Keratinocyte (primary cell): ENCODE measurements around the gene CASKIN2. TPM values are rescaled to one million over a fixed set of nuclear protein-coding genes. Genes with fewer than 3 reads are reported as not detected.

Source experiments
- DNase-seq: peaks from one replicate; pipeline ENCODE4 v3.0.0-alpha.2; 2011; ENCODE audit warnings: low read depth, missing footprints, low spot score
- FAIRE-seq: peaks from 2 replicates; lab custom pipeline; 2011; peaks lifted over from hg19 to GRCh38; lab: Jason Lieb, UNC
- H2AFZ ChIP-seq: 2 replicates; pipeline ENCODE4 v1.6.0; 2012; ENCODE audit warnings: low read length, control low read depth, inconsistent platforms; ENCODE audit not compliant: control insufficient read depth
- H3K27ac ChIP-seq: 2 replicates; pipeline ENCODE4 v1.5.1; 2011; ENCODE audit warnings: low read length; ENCODE audit not compliant: control insufficient read depth, insufficient read depth
- H3K27me3 ChIP-seq: 3 replicates; pipeline ENCODE4 v1.6.0; 2011; ENCODE audit warnings: low read length; ENCODE audit not compliant: control insufficient read depth, insufficient read depth; ENCODE audit errors: extremely low read depth
- H3K36me3 ChIP-seq, 2 experiments: 2 replicates in 1 of 2; 3 replicates in 1 of 2; pipeline ENCODE4 v1.5.1; 2011; ENCODE audit warnings: low read length in 2 of 2, mild to moderate bottlenecking in 1 of 2; ENCODE audit not compliant: control insufficient read depth in 2 of 2, insufficient read depth in 2 of 2; ENCODE audit errors: extremely low read depth in 1 of 2
- H3K4me1 ChIP-seq: 3 replicates; pipeline ENCODE4 v1.5.1; 2011; ENCODE audit warnings: low read length; ENCODE audit not compliant: control insufficient read depth, insufficient read depth; ENCODE audit errors: extremely low read depth
- H3K4me2 ChIP-seq: 3 replicates; pipeline ENCODE4 v1.6.0; 2011; ENCODE audit warnings: low read depth, low read length; ENCODE audit not compliant: control insufficient read depth, insufficient read depth; ENCODE audit errors: extremely low read depth
- H3K4me3 ChIP-seq, 3 experiments: fragments of 200-600 bp in 1 of 3; sonication (generic) in 1 of 3; 2 replicates in 2 of 3; 3 replicates in 1 of 3; pipeline ENCODE4 v1.5.1; 2011 to 2016; ENCODE audit warnings: low read length in 3 of 3, mild to moderate bottlenecking in 3 of 3, control low read depth in 2 of 3, inconsistent platforms in 1 of 3, low read depth in 1 of 3, mixed read lengths in 1 of 3, mixed run types in 1 of 3, moderate library complexity in 1 of 3; ENCODE audit not compliant: control insufficient read depth in 2 of 3, insufficient read depth in 2 of 3; ENCODE audit errors: extremely low read depth in 1 of 3
- H3K79me2 ChIP-seq: 2 replicates; pipeline ENCODE4 v1.6.0; 2012; ENCODE audit warnings: low read length; ENCODE audit not compliant: control insufficient read depth, insufficient read depth
- H3K9ac ChIP-seq: 3 replicates; pipeline ENCODE4 v1.6.0; 2011; ENCODE audit warnings: low read length; ENCODE audit not compliant: control insufficient read depth, insufficient read depth; ENCODE audit errors: extremely low read depth
- H3K9me1 ChIP-seq: 3 replicates; pipeline ENCODE4 v1.6.0; 2011; ENCODE audit warnings: low read length; ENCODE audit not compliant: control insufficient read depth, insufficient read depth; ENCODE audit errors: extremely low read depth
- H3K9me3 ChIP-seq: 2 replicates; pipeline ENCODE4 v1.5.1; 2012; ENCODE audit warnings: low read depth, low read length; ENCODE audit not compliant: control insufficient read depth
- H4K20me1 ChIP-seq: 3 replicates; pipeline ENCODE4 v1.6.0; 2011; ENCODE audit warnings: low read length; ENCODE audit not compliant: control insufficient read depth, insufficient read depth; ENCODE audit errors: extremely low read depth
- EZH2 ChIP-seq: IDR thresholded peaks from one replicate; pipeline ENCODE4 v1.6.1; 2012; ENCODE audit warnings: inconsistent platforms, mild to moderate bottlenecking, low read length, moderate library complexity
- dilution Hi-C: fragments of 300-500 bp; cut with MboI; formaldehyde crosslinking; loops from one replicate; pipeline ENCODE4 v1.7.0; 2020; ENCODE audit warnings: low sequenced_read_pairs; ENCODE audit not compliant: extremely low pct_ligation_motif_present
- polyA plus RNA-seq, 5 experiments: library from polyadenylated mRNA; depleted of rRNA in 3 of 5; stranded (reverse) in 3 of 5; stranded (forward) in 1 of 5; unstranded in 1 of 5; fragments of >200 nt; gene quantifications; 1 replicate in 1 of 5; 2 replicates in 3 of 5; 3 replicates in 1 of 5; pipeline versions ENCODE4 v1.2.1 to v1.2.3, GENCODE V29; 2011 to 2012; ENCODE audit warnings: missing spikeins in 2 of 5, low read depth in 1 of 5, low replicate concordance in 1 of 5
- TF ChIP-seq, protein P1 (sequence below), 3 experiments: IDR thresholded peaks in 1 of 3; conservative IDR thresholded peaks in 1 of 3; optimal IDR thresholded peaks in 1 of 3; 2 replicates in 2 of 3; 3 replicates in 1 of 3; pipeline versions ENCODE3 to v1.5.1; 2011; ENCODE audit warnings: low read length in 3 of 3, mild to moderate bottlenecking in 3 of 3, moderate library complexity in 2 of 3, control low read depth in 1 of 3, inconsistent platforms in 1 of 3; ENCODE audit not compliant: insufficient read depth in 2 of 3; ENCODE audit errors: extremely low read depth in 1 of 3

CASKIN2 gene
- polyA plus RNA-seq, 1 donor (not counting 4 experiments of a cell fraction or from before 2014, with no cell fraction given): 3.7 TPM

GRCh38 chr17:75557075-75557851, 41.9 kb upstream of the CASKIN2 start:
- TF ChIP-seq EZH2: no peak
- TF ChIP-seq, protein P1, sequence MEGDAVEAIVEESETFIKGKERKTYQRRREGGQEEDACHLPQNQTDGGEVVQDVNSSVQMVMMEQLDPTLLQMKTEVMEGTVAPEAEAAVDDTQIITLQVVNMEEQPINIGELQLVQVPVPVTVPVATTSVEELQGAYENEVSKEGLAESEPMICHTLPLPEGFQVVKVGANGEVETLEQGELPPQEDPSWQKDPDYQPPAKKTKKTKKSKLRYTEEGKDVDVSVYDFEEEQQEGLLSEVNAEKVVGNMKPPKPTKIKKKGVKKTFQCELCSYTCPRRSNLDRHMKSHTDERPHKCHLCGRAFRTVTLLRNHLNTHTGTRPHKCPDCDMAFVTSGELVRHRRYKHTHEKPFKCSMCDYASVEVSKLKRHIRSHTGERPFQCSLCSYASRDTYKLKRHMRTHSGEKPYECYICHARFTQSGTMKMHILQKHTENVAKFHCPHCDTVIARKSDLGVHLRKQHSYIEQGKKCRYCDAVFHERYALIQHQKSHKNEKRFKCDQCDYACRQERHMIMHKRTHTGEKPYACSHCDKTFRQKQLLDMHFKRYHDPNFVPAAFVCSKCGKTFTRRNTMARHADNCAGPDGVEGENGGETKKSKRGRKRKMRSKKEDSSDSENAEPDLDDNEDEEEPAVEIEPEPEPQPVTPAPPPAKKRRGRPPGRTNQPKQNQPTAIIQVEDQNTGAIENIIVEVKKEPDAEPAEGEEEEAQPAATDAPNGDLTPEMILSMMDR (optimal IDR thresholded peaks at IDR 0.05 in 1 of 3, IDR thresholded peaks at IDR 0.05 in 1 of 3, conservative IDR thresholded peaks at IDR 0.05 in 1 of 3; ENCODE audit: extremely low read depth in 1 of 3, insufficient read depth in 2 of 3, low read length in 3 of 3): no peak
- Histone ChIP-seq H2AFZ (no peak overlapping the region), H3K9me1 (no peaks in the 10 kb centered on the region), H4K20me1 (peaks cover 2% of the 10 kb centered on the region), H3K4me2 (no peak overlapping the region), H3K9ac (no peak overlapping the region), H3K27me3 (no peaks in the 10 kb centered on the region), H3K4me3 (no peak overlapping the region), H3K9me3 (no peaks in the 10 kb centered on the region), H3K4me1 (no peaks in the 10 kb centered on the region), H3K79me2 (no peaks in the 10 kb centered on the region), H3K36me3 (peaks cover 0 to 5% of the 10 kb centered on the region in 2 experiments), H3K27ac (no peak overlapping the region)
- dilution Hi-C loops: no loop called here
- DNase-seq (no peak), FAIRE-seq (no peak)

DNA sequence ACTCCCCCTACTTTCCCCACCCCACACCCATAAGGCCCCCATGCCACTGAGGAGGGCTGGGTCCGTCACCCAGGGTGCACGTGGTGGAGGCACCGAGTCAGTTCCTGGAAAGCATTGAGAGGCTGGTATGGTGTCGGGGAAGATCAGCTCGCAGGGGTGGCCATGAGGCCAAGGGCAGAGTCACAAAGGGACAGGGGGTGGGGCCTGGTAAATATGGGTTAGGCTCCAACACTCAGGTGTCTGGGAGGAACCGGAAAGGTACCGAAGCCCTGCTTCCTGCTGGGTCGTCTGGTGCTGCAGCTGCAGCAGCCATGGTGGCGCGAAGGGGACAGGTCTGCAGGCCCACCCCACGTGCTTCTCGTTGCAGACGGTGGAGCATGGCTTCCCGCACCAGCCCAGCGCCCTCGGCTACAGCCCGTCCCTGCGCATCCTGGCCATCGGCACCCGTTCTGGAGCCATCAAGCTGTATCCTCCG, 40.4 kb upstream of the CASKIN2 start:
- TF ChIP-seq EZH2: no peak
- TF ChIP-seq, protein P1 (optimal IDR thresholded peaks at IDR 0.05 in 1 of 3, IDR thresholded peaks at IDR 0.05 in 1 of 3, conservative IDR thresholded peaks at IDR 0.05 in 1 of 3; ENCODE audit: extremely low read depth in 1 of 3, insufficient read depth in 2 of 3, low read length in 3 of 3): no peak
- Histone ChIP-seq H3K9ac (no peak overlapping the region), H3K4me2 (no peak overlapping the region), H3K79me2 (no peaks in the 10 kb centered on the region), H3K36me3 (peaks cover 0 to 5% of the 10 kb centered on the region in 2 experiments), H3K27me3 (no peaks in the 10 kb centered on the region), H3K4me3 (no peak overlapping the region), H3K27ac (no peak overlapping the region), H2AFZ (no peak overlapping the region), H3K4me1 (no peaks in the 10 kb centered on the region), H3K9me1 (no peaks in the 10 kb centered on the region), H4K20me1 (peaks cover 2% of the 10 kb centered on the region), H3K9me3 (no peaks in the 10 kb centered on the region)
- FAIRE-seq (no peak), DNase-seq (no peak)
- dilution Hi-C loops: no loop called here
